Transverse colon (tissue), 4 donors: Measurements from ENCODE around the gene CNPY4. TPM values are rescaled to one million over a fixed set of nuclear protein-coding genes. Genes with fewer than 3 reads are reported as not detected.

Experiments used
- DNase-seq: peaks from one replicate; pipeline ENCODE4 v3.0.0-alpha.2; 2019
- H3K27ac ChIP-seq, 4 donors: fragments of 200-600 bp; sonication (generic); 2 replicates each; pipeline ENCODE4 v1.5.1; 2016 to 2018; ENCODE audit warnings: inconsistent platforms in 4 of 4
- H3K27me3 ChIP-seq: fragments of 200-600 bp; sonication (generic); 2 replicates; pipeline ENCODE4 v1.5.1; 2017; ENCODE audit warnings: inconsistent platforms
- H3K36me3 ChIP-seq, 4 donors: fragments of 200-600 bp; sonication (generic); 2 replicates each; pipeline ENCODE4 v1.5.1; 2017 to 2019; ENCODE audit warnings: inconsistent platforms in 4 of 4
- H3K4me1 ChIP-seq, 4 donors: fragments of 200-600 bp; sonication (generic); 2 replicates each; pipeline ENCODE4 v1.5.1; 2017 to 2020; ENCODE audit warnings: inconsistent platforms in 4 of 4
- H3K4me3 ChIP-seq, 4 donors: fragments of 200-600 bp; sonication (generic); 1 replicate in 1 of 4; 2 replicates in 3 of 4; pipeline versions ENCODE4 v1.5.1 to v1.6.1; 2017 to 2019; ENCODE audit warnings: inconsistent platforms in 4 of 4
- H3K9me3 ChIP-seq, 2 donors: fragments of 200-600 bp; sonication (generic); 2 replicates each; pipeline ENCODE4 v1.5.1; 2017 to 2019; ENCODE audit warnings: inconsistent platforms in 2 of 2
- EP300 ChIP-seq: sonication (generic); formaldehyde crosslinking; IDR thresholded peaks from one replicate; pipeline ENCODE4 v1.6.1; 2017; ENCODE audit warnings: antibody characterized with exemption, low read depth
- POLR2A ChIP-seq: fragments of 450-650 bp; IDR thresholded peaks from one replicate; pipeline ENCODE4 v1.6.1; 2016; ENCODE audit warnings: antibody characterized with exemption, mild to moderate bottlenecking, moderate library complexity
- POLR2AphosphoS5 ChIP-seq, 3 donors: sonication (generic); formaldehyde crosslinking; IDR thresholded peaks; one replicate each; pipeline ENCODE4 v1.6.1; 2016; ENCODE audit warnings: antibody characterized with exemption in 3 of 3
- WGBS, 2 donors: methylation state at CpG; one replicate each; pipeline ENCODE4 v1.1.5; 2018; ENCODE audit warnings: low coverage in 1 of 2; 5-methylcytosine and 5-hydroxymethylcytosine counted together
- in situ Hi-C, 4 donors: fragments of 200-750 bp; cut with MboI; loops; one replicate each; pipeline versions ENCODE4 v1.15.0 to v1.15.1; 2017; ENCODE audit warnings: low sequenced_read_pairs in 3 of 4, low pct_ligation_motif_present in 1 of 4, low pct_unique_long_range_greater_than_20kb in 1 of 4
- intact Hi-C: fragments of 100-400 bp; cut with DNase I; formaldehyde crosslinking; loops from one replicate; pipeline ENCODE4 v1.15.1; 2023; ENCODE audit warnings: low total_unique reads
- total RNA-seq, 4 donors: library from RNA; depleted of rRNA; stranded (reverse); fragments of >200 nt; gene quantifications; one replicate each; pipeline ENCODE4 v1.1.0, GENCODE V29; 2016
- TF ChIP-seq, protein P1 (sequence below), 5 experiments: fragments of 200-600 bp in 3 of 5; fragments of 450-650 bp in 2 of 5; sonication (generic) in 3 of 5; IDR thresholded peaks; 1 replicate in 2 of 5; 2 replicates in 3 of 5; pipeline ENCODE4 v1.5.1; 2016 to 2017; ENCODE audit warnings: antibody characterized with exemption in 5 of 5, inconsistent platforms in 3 of 5, mild to moderate bottlenecking in 2 of 5, moderate library complexity in 1 of 5

The CNPY4 gene
- total RNA-seq, 4 donors from 2014 or later = 4.9 to 9.4 (median 7.0) TPM

DNA sequence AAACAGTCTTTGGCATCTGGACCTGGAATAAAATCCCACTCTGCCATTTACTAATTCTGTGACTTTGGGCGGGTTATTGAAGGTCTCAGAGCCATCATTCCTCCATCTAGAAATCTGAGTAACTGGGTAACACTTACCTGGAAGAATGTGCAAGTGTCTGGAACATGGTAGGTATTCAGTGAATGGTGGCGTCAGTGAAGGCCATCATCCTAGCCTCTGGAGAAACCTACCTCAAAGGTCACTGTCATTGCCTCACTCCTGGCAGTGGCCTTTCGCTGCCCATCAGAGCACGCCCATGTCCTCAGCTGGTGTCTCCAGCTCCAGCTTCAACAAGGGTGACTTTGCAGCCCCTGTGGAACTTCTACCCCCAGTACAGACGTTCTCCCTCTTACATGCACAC, 44.4 kb downstream of the CNPY4 start:
- Histone ChIP-seq H3K9me3 (no peaks in the 10 kb centered on the region), H3K27ac (peak overlapping the region in 1 of 4 donors; percentile 72), H3K27me3 (no peaks in the 10 kb centered on the region), H3K4me1 (peaks cover 10 to 34% (median 25%) of the 10 kb centered on the region in 4 donors), H3K36me3 (no peaks in the 10 kb centered on the region), H3K4me3 (no peak overlapping the region)
- WGBS, 2 donors = 50 to 85% methylated on average over 1 to 5 of the region's 5 CpGs
- TF ChIP-seq EP300 (no peak), POLR2AphosphoS5 (IDR thresholded peaks at IDR 0.05) (no peak), POLR2A (no peak)
- TF ChIP-seq, protein P1, sequence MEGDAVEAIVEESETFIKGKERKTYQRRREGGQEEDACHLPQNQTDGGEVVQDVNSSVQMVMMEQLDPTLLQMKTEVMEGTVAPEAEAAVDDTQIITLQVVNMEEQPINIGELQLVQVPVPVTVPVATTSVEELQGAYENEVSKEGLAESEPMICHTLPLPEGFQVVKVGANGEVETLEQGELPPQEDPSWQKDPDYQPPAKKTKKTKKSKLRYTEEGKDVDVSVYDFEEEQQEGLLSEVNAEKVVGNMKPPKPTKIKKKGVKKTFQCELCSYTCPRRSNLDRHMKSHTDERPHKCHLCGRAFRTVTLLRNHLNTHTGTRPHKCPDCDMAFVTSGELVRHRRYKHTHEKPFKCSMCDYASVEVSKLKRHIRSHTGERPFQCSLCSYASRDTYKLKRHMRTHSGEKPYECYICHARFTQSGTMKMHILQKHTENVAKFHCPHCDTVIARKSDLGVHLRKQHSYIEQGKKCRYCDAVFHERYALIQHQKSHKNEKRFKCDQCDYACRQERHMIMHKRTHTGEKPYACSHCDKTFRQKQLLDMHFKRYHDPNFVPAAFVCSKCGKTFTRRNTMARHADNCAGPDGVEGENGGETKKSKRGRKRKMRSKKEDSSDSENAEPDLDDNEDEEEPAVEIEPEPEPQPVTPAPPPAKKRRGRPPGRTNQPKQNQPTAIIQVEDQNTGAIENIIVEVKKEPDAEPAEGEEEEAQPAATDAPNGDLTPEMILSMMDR (IDR thresholded peaks at IDR 0.05) = no peak
- in situ Hi-C loops (no loop called here), intact Hi-C loops (no loop called here)
- DNase-seq = no peak

GRCh38 chr7:100166317-100166940, 47.0 kb downstream of the CNPY4 start:
- no peaks in the 10 kb centered on the region for H3K36me3 ChIP-seq
- TF ChIP-seq EP300 (no peak), POLR2AphosphoS5 (IDR thresholded peaks at IDR 0.05) (no peak), POLR2A (no peak)
- TF ChIP-seq, protein P1 (IDR thresholded peaks at IDR 0.05) = no peak
- in situ Hi-C loops (no loop called here), intact Hi-C loops (no loop called here)
- peaks cover 10 to 44% (median 30%) of the 10 kb centered on the region in 4 donors for H3K4me1 ChIP-seq
- 80 to 83% methylated on average over 2 to 16 of the region's 16 CpGs for WGBS, 2 donors
- H3K9me3 ChIP-seq = no peaks in the 10 kb centered on the region
- H3K27me3 ChIP-seq = peaks cover 10% of the 10 kb centered on the region
- no peak for DNase-seq
- H3K4me3 ChIP-seq = no peak overlapping the region
- no peak overlapping the region for H3K27ac ChIP-seq

- intact Hi-C loops = no loop called here
- peak overlapping the region in 2 of 4 donors; percentile 36 to 51 for H3K4me3 ChIP-seq
- 51% methylated on average over 14 of the region's 14 CpGs; no CpG with 5 or more reads in 1 of the 2 donors for WGBS, 2 donors
- peaks cover 10 to 49% (median 35%) of the 10 kb centered on the region in 4 donors for H3K4me1 ChIP-seq
- no peaks in the 10 kb centered on the region for H3K9me3 ChIP-seq
- no peaks in the 10 kb centered on the region for H3K36me3 ChIP-seq
- peaks cover 16% of the 10 kb centered on the region for H3K27me3 ChIP-seq
- peak overlapping the region; percentile 78 to 85 (median 80) for H3K27ac ChIP-seq
- TF ChIP-seq POLR2A = no peak
- in situ Hi-C loops = no loop called here
- no peak for DNase-seq
Observed at GRCh38 chr7:100166970-100167911, 47.8 kb downstream of the CNPY4 start.

DNA sequence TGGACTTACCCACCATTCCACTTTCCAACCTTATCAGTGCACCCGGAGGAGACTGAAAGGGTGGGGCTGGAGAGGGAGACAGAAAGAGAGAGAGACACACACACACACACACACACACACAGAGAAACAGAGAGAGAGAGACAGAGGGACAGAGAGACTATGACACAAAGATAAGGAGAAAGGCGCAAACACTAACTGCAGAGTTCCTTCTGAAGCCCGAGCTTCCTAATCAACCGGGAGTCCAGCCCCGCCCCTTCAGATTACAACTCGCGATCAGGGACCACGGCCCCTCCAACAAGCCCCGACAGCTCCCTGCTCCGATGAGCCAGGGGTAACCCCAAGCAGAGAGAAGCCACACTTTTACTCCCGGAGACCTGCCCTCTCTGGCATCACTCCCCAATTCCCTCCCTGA, 48.5 kb downstream of the CNPY4 start:
- Histone ChIP-seq H3K36me3 (no peaks in the 10 kb centered on the region), H3K9me3 (no peaks in the 10 kb centered on the region), H3K27ac (peak overlapping the region; percentile 78 to 85 (median 80)), H3K27me3 (peaks cover 16% of the 10 kb centered on the region), H3K4me1 (peaks cover 10 to 45% (median 34%) of the 10 kb centered on the region in 4 donors), H3K4me3 (peak overlapping the region; percentile 33 to 51 (median 36))
- TF ChIP-seq EP300 (no peak), POLR2AphosphoS5 (IDR thresholded peaks at IDR 0.05) (no peak), POLR2A (peak; percentile 14)
- TF ChIP-seq, protein P1 (IDR thresholded peaks at IDR 0.05) = no peak
- intact Hi-C loops (no loop called here), in situ Hi-C loops (no loop called here)
- DNase-seq = peak; percentile 40
- WGBS, 2 donors = 2% methylated on average over 11 of the region's 11 CpGs; no CpG with 5 or more reads in 1 of the 2 donors
